HEK293T (cell line): ENCODE results near the gene ARHGAP22.

Experiments used
- CTCF ChIA-PET: fragments of 350-600 bp; formaldehyde crosslinking; extraction: SDS; loops from one replicate; lab custom pipeline; 2021; ENCODE audit warnings: antibody characterized with exemption, inconsistent platforms; lab: Yijun Ruan, JAX
- POLR2A ChIA-PET: fragments of 350-600 bp; formaldehyde crosslinking; extraction: SDS; loops from one replicate; lab custom pipeline; 2020; ENCODE audit warnings: antibody characterized with exemption, inconsistent platforms; lab: Yijun Ruan, JAX
- DNase-seq: peaks from one replicate; pipeline ENCODE4 v3.0.0; 2012; ENCODE audit warnings: mixed read lengths; ENCODE audit errors: extremely low spot score
- ARNT ChIP-seq: fragments of 450-650 bp; IDR thresholded peaks from 2 replicates; pipeline ENCODE4 v1.6.1; 2017; ENCODE audit warnings: mild to moderate bottlenecking
- BHLHE40 ChIP-seq: fragments of 450-650 bp; IDR thresholded peaks from 2 replicates; pipeline ENCODE4 v1.6.1; 2016; ENCODE audit warnings: mild to moderate bottlenecking, moderate library complexity, borderline replicate concordance
- CTBP1 ChIP-seq: fragments of 450-650 bp; IDR thresholded peaks from 2 replicates; pipeline ENCODE4 v1.6.1; 2016; ENCODE audit warnings: borderline replicate concordance
- ELF4 ChIP-seq: fragments of 450-650 bp; IDR thresholded peaks from 2 replicates; pipeline ENCODE4 v1.6.1; 2017; ENCODE audit warnings: antibody characterized with exemption
- FOXA1 ChIP-seq: fragments of 450-650 bp; IDR thresholded peaks from 2 replicates; pipeline ENCODE4 v1.6.1; 2016; ENCODE audit warnings: mild to moderate bottlenecking
- FOXK2 ChIP-seq: fragments of 450-650 bp; IDR thresholded peaks from 2 replicates; pipeline ENCODE4 v1.6.1; 2016; ENCODE audit warnings: mild to moderate bottlenecking
- FOXM1 ChIP-seq: fragments of 450-650 bp; IDR thresholded peaks from 2 replicates; pipeline ENCODE4 v1.6.1; 2017; ENCODE audit warnings: mild to moderate bottlenecking, borderline replicate concordance
- HDGF ChIP-seq: fragments of 450-650 bp; IDR thresholded peaks from 2 replicates; pipeline ENCODE4 v1.6.1; 2017; ENCODE audit warnings: antibody characterized with exemption, borderline replicate concordance
- L3MBTL2 ChIP-seq: fragments of 450-650 bp; conservative IDR thresholded peaks from 2 replicates; pipeline ENCODE4 v1.6.1; 2016; ENCODE audit warnings: mild to moderate bottlenecking
- LEF1 ChIP-seq: fragments of 450-650 bp; IDR thresholded peaks from 2 replicates; pipeline ENCODE4 v1.6.1; 2017; ENCODE audit warnings: mild to moderate bottlenecking, borderline replicate concordance
- NFRKB ChIP-seq: fragments of 450-650 bp; IDR thresholded peaks from 2 replicates; pipeline ENCODE4 v1.6.1; 2016; ENCODE audit warnings: mild to moderate bottlenecking, moderate library complexity
- PKNOX1 ChIP-seq: fragments of 450-650 bp; IDR thresholded peaks from 2 replicates; pipeline ENCODE4 v1.6.1; 2016
- SP1 ChIP-seq: fragments of 450-650 bp; IDR thresholded peaks from 2 replicates; pipeline ENCODE4 v1.6.1; 2017
- SUZ12 ChIP-seq: fragments of 450-650 bp; IDR thresholded peaks from 2 replicates; pipeline ENCODE4 v1.6.1; 2016; ENCODE audit warnings: mild to moderate bottlenecking
- TARDBP ChIP-seq: fragments of 450-650 bp; IDR thresholded peaks from 2 replicates; pipeline ENCODE4 v1.6.1; 2016
- ZNF384 ChIP-seq: fragments of 450-650 bp; IDR thresholded peaks from 2 replicates; pipeline ENCODE4 v1.6.1; 2016

Gene ARHGAP22

DNA sequence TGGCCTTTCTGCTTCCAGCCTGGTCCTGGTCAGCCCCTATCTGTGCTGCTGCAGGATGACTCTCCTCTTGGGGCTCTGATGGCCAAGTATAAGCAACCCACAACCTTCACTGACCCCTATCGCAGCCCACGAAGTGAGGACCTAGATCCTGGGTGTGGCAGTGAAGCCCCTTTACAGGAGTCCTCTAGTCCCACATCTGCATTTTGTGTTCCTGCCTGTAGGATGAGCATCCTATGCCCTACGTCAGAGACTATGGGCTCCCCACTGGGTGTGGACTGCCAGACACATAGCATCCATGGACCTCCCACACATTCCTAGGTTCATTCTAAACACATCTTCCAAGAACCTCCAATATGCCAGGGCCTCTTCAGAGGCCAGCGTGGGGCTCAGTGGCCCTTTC, 29.0 kb downstream of the ARHGAP22 start:
- POLR2A ChIA-PET = no interaction called here
- no peak for TF ChIP-seq ZNF384
- no peak for TF ChIP-seq ARNT
- no peak for TF ChIP-seq FOXA1
- no peak for TF ChIP-seq CTBP1
- no peak for TF ChIP-seq FOXM1
- no peak for TF ChIP-seq PKNOX1
- no peak for TF ChIP-seq ELF4
- TF ChIP-seq TARDBP = no peak
- no peak for TF ChIP-seq LEF1
- TF ChIP-seq SUZ12 = no peak
- no peak for TF ChIP-seq NFRKB
- TF ChIP-seq L3MBTL2 = no peak
- no peak for TF ChIP-seq FOXK2
- TF ChIP-seq BHLHE40 = no peak
- TF ChIP-seq SP1 = no peak
- no peak for TF ChIP-seq HDGF
- CTCF ChIA-PET = no interaction called here
- no peak for DNase-seq

DNA sequence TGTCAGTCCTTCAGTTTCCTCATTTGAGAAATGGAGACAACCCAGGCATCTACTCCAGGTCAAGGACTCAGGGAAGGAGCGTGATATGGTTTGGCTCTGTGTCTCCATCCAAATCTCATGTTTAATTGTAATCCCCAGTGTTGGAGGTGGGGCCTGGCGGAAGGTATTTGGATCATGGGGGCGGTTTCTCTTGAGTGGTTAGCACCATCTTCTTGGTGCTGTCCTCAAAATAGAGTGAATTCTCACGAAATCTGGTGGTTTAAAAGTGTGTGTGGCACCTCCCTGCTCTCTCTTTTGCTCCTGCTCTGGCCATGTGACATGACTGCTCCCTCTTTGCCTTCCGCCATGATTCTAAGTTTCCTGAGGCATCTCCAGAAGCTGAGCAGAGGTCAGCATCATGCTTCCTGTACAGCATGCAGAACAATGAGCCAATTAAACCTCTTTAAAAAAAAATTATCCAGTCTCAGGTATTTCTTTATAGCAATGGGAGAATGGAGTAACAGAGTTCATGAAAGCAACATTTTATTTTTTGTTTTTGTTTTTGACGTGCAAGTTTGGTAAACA, 30.0 kb downstream of the ARHGAP22 start:
- TF ChIP-seq ZNF384 (no peak), SP1 (no peak), LEF1 (no peak), TARDBP (no peak), L3MBTL2 (no peak), ARNT (no peak), FOXA1 (no peak), ELF4 (no peak), FOXK2 (no peak), NFRKB (no peak), BHLHE40 (no peak), FOXM1 (no peak), PKNOX1 (no peak), HDGF (no peak), SUZ12 (no peak)
- CTCF ChIA-PET = interaction anchor here (0.7 kb wide), 1 partner anchor 16 kb away, joined by 4 read pairs; no protein-coding TSS in a partner anchor
- DNase-seq = no peak
- POLR2A ChIA-PET = no interaction called here

GRCh38 chr10:48574322-48574796, 30.5 kb downstream of the ARHGAP22 start:
- DNase-seq = no peak
- ChIA-PET POLR2A (no interaction called here), CTCF (no interaction called here)
- TF ChIP-seq ZNF384 = no peak
- no peak for TF ChIP-seq SUZ12
- TF ChIP-seq HDGF = no peak
- no peak for TF ChIP-seq CTBP1
- no peak for TF ChIP-seq FOXA1
- TF ChIP-seq LEF1 = no peak

- CTCF ChIA-PET = no interaction called here
- POLR2A ChIA-PET = no interaction called here
- TF ChIP-seq FOXA1 = no peak
- no peak for TF ChIP-seq FOXM1
- no peak for TF ChIP-seq ARNT
- no peak for TF ChIP-seq HDGF
- no peak for DNase-seq
Measured at GRCh38 chr10:48573045-48573444, 31.8 kb downstream of the ARHGAP22 start.

DNA sequence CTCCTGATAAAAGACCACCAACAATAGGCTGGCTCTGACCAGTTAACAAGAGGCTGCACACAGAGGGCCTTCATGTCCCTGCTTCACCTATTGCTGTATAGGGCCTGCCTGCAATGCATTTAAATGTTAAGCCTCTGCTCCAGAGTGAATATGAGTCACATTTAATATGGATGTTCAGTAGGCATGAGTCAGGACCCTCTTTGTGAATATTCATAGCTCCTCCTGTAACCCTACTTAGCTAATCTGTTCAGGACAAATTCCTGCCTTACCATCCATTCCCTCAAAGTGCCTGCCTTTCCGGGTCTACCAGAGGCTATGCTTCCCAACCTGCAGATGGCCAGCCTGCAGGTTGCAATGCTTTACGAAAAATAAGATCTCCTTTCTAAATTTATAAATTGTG, 32.5 kb downstream of the ARHGAP22 start:
- CTCF ChIA-PET = no interaction called here
- no peak for TF ChIP-seq ZNF384
- TF ChIP-seq CTBP1 = no peak
- POLR2A ChIA-PET = no interaction called here
- DNase-seq = no peak

DNA sequence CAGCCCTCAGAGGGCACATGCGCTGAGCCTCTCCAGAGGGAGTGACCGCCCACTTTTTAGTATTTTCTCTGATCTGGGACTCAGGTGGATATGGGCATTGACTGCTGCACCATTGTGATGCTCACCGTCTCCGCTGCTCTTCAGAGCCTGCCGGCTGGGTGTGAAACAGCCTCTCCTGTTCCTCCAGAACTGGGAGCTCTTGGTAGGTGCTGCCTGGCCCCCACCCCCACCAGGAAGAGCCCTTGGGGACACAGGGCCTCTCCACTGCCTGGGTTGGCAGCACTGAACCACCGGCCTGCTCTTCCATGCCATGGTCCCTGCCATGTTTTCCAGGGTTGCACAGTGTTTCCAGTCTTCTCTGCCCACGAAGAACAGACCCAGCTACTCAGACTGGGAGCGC, 36.3 kb downstream of the ARHGAP22 start:
- TF ChIP-seq HDGF (no peak), LEF1 (no peak), ARNT (no peak), SUZ12 (no peak), L3MBTL2 (no peak), FOXM1 (no peak), FOXA1 (no peak), SP1 (no peak), NFRKB (no peak), FOXK2 (no peak), ELF4 (no peak)
- ChIA-PET POLR2A (no interaction called here), CTCF (no interaction called here)
- no peak for DNase-seq

- POLR2A ChIA-PET = no interaction called here
- DNase-seq = no peak
- TF ChIP-seq HDGF = no peak
- no peak for TF ChIP-seq FOXA1
- TF ChIP-seq FOXK2 = no peak
- TF ChIP-seq ZNF384 = no peak
- CTCF ChIA-PET = no interaction called here
Measured at GRCh38 chr10:48568131-48568530, 36.7 kb downstream of the ARHGAP22 start.
